Gastroesophageal sphincter (tissue), 3 donors: ENCODE data around the gene PLD5.

Experiments used
- EP300 ChIP-seq: sonication (generic); formaldehyde crosslinking; IDR thresholded peaks from one replicate; pipeline ENCODE4 v1.6.1; 2017; ENCODE audit warnings: antibody characterized with exemption, mild to moderate bottlenecking
- POLR2A ChIP-seq, 2 donors: fragments of 450-650 bp; IDR thresholded peaks; one replicate each; pipeline ENCODE4 v1.6.1; 2017; ENCODE audit warnings: antibody characterized with exemption in 2 of 2, mild to moderate bottlenecking in 2 of 2, moderate library complexity in 1 of 2
- TF ChIP-seq, protein P1 (sequence below), 4 experiments: fragments of 200-600 bp in 2 of 4; fragments of 450-650 bp in 2 of 4; sonication (generic) in 1 of 4; IDR thresholded peaks; one replicate each; pipeline ENCODE4 v1.5.1; 2017 to 2019; ENCODE audit warnings: antibody characterized with exemption in 4 of 4, mild to moderate bottlenecking in 2 of 4, moderate library complexity in 2 of 4

DNA sequence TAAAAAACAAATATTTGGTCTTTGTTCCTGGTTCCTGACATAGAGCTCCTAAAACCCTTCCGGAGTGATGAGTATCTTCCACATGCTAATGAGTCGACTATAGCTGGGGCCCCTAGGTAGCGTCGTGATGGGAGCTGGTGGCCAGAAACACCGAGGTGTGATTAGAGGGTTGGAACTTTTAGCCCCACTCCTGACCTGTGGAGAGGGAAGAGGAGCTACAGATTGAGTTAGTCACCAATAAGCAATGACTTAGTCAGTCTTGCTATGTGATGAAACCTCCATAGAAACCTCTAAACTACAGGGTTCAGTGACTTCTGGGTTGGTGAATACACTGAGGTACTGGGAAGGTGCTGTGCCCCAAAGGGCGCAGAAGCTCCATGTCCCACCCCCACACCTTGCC, 30.1 kb upstream of the PLD5 start:
- no peak for TF ChIP-seq EP300
- TF ChIP-seq, protein P1, sequence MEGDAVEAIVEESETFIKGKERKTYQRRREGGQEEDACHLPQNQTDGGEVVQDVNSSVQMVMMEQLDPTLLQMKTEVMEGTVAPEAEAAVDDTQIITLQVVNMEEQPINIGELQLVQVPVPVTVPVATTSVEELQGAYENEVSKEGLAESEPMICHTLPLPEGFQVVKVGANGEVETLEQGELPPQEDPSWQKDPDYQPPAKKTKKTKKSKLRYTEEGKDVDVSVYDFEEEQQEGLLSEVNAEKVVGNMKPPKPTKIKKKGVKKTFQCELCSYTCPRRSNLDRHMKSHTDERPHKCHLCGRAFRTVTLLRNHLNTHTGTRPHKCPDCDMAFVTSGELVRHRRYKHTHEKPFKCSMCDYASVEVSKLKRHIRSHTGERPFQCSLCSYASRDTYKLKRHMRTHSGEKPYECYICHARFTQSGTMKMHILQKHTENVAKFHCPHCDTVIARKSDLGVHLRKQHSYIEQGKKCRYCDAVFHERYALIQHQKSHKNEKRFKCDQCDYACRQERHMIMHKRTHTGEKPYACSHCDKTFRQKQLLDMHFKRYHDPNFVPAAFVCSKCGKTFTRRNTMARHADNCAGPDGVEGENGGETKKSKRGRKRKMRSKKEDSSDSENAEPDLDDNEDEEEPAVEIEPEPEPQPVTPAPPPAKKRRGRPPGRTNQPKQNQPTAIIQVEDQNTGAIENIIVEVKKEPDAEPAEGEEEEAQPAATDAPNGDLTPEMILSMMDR (IDR thresholded peaks at IDR 0.05), result no peak
- no peak for TF ChIP-seq POLR2A (IDR thresholded peaks at IDR 0.05)
